Measurements from ENCODE around the gene PAM16.
"Not testable (repeated sequence)": the region's sequence is repeated elsewhere in the genome, so short reads cannot be mapped to it uniquely, and the experiment has no call there.

The PAM16 gene

DNA sequence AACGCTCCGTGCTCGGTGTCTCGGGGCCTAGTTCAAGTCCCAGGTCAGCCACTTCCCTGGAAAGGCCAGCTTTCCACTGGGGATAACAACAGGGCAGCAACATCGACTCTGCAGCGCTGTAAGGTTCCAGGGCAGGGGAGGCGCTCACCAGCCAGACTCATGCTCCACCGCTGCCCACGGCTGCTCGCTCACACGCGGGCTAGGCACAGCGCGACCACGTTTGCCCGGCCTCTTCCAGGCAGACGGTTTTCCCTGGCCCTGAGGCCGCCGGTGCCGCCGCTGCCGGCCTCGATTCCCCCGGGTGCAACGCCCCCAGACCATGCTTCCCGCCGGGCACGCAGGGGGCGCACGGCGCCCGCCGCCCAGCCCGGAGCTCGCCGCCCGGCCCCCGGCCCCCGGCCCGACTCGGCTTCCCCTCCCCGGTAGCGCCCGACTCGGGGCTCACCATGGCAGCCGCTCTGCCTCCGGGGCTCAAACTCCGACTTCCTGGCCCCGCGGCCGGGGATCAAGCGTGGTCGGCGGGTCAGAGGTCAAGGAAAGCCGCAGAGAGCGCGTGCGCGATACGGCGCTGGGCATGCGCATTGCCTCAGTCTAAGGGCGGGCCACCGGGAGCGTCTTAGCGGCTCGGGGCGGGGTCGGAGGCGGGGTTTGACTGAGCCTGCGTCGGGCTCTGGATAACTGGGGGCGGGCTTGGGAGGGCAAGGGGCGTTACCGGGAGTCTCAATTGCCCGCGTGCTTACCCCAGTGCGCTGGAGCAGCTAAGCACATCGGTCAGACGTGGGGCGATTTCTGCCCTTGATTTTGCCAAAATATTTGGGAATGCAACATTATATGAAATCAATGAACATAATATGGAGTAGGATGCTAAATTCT, at the start of gene PAM16:
TSS of gene PAM16 (minus strand) at position 535 of the 873 bp plus-strand sequence. CDS start at position 448, 87 bp downstream.
- no peak for FAIRE-seq

- no peak for FAIRE-seq
Measured at GRCh38 chr16:4399001-4399730, 48.0 kb upstream of the PAM16 start.

DNA sequence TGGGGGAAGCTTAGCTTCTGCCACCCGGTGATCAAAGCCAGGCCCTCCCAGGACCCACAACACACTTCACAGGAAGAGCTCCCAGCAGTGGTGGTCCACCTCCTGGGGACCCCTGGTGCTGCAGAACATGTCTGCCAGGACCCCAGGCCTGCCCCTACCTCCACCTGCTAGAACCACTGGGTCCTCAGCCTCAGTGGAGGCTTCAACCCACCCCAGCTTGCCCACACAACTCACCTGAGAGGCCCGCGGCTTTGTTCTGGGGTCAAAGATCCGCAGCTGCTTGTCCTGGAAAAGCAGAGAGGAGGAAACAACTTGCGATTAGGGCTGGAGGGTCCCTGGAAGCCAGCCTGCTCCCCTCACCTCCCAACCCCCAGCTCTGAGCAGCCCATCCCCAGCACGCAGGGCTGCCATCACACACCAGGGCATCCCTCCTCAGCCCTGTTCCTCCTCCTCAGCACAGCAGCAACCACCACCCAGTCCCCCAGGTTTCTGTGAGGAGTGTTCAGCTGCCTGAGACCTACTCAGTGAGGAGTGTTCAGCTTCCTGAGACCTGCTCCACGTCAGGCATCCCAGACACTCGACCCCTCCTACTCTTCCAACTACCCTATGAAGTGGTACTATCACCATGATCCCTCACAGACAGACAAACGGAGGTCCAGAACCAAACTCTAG, 44.1 kb upstream of the PAM16 start:
- FAIRE-seq: no peak

- not testable (repeated sequence) for FAIRE-seq
Measured at GRCh38 chr16:4393850-4394249, 42.7 kb upstream of the PAM16 start.

DNA sequence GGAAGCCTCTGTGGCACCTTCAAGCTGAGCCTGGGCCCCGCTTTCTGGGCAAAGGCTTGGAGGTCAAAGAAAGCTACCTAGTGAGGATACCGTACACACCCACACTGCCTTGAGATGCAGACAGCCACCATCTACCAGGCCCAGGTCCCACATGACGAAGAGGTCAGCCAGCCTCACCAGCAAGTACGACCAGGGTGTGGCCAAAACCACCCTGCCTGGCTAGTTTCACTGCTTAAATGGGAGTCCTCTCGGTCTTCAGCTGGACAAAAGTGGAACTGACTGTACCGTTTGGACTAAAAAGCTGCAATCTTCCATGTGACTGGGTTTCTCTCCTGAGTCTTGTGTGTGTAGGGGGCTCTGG, 42.1 kb upstream of the PAM16 start:
- FAIRE-seq: no peak

GRCh38 chr16:4392382-4393239, 41.5 kb upstream of the PAM16 start:
- no peak for FAIRE-seq

DNA sequence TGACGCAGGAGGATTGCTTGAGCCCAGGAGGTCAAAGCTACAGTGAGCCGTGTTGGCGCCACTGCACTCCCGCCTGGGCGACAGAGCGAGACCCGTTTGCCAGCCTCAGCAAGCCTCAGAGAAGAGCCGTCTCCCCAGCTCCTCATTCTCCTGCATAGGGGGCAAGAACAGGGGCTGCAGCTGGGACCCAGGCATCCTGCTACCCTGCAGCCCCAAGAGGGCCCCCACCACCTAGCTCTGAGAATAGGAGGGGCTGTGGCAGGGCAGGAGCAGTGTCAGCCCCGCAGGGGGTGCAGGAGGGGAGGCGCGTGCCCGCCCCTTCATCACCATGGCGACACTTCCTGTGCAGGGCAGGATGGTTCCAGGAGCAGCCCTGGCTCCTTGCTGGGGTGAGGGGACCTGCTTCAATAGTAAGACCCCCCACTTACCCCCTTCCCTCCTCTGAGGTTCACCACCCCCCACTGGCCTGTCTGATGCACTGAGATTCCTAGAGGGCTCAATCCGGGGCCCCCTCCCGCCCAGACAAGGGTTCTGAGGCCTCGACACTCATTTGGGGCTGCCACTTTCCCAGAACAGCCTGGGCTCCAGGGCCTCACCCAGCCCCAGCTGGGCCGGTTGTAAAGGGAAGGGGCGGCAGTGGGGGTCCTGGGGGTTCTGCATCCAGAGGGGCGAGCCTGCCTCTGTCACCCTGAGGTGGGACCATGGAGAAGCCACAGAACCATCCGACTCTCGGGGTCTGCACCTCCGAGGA, 40.7 kb upstream of the PAM16 start:
- FAIRE-seq: no peak

DNA sequence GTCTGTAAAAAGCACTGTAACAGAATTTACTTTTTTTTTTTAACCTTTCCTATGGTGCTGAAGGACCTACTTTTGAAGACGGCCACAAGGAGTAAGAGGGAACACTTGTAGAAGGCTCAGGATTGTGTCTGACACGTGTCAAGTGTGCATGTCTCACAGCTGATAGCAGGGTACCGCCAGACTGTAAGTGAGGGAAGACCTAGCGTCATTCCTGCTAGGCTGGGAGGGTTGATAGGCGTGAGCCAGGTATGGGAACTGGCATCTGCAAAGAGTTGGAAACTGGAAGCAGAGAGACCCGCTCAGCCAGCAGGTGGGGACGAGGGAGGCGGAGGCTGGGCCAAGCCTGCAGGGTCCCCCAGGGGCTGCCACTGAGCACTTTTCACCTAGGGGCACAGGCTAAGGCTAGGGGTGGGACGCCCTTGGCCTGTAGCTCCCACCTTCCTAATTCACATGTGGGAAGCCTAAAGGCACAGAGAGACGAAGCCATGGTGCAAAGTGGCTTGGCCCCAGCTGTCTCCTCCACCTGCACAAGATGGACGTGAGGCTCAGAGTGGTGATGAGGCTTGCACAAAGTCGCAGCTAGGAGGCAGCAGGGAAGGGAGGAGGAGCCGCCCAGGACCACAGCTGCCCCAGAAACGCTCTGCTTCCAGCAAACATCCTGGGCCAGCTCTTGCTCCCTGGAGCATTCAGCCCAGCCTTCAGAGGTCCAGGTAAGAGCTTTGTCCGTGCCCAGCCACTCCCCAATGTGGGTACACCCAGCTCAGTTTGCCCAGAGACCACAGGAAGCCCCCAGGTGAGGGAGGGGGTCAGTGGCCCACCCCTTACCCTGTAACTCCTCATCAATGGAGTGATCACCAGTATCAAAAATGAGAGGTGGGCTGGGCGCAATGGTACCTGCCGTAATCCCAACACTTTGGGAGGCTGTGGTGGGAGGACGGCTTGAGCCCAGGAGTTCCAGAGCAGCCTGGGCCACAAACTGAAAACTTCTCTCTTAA, 39.4 kb upstream of the PAM16 start:
- no peak for FAIRE-seq

DNA sequence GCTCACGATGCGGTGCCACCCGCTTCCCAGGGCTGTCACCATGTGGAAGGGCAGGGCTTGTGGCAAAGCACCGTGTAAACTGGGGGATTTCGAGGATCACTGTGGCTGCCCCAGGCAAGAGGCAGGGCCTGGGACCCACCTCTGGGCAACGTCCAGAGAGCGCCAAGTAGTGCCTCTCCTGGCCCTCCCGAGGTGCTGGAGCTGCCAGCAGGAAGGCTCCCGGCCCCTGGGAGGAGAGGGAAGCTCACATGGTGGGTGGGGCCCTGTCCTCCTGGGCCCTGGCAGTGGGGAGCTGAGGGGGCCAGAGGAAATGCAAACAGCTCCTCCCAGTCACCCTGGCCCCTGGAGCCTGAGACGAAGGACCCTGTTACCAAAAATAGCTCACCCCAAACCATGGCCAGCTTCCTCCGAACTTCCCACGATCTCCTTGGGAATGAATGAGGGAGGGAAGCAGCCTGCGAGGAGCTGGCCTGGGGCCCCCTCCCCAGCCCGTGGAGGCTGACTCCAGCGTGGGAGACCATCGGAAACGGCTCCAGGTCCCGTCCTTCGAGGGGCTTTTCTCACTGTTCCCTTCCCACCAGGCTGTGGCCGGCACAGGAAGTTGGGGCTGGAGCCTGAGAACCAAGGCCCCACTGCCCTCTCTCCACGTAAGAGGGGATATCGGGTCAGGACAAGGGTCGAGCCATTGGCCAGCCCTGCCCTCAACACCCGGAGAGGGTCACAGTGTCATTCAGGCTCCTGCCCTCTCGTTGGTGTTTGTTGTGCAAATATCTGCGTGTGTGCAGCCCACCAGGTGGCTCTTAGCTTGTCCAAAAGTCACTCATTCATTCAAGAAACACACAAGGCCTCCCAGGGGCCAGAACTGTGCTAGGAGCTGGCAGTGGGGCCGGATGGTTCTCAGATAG, 38.2 kb upstream of the PAM16 start:
- no peak for FAIRE-seq

DNA sequence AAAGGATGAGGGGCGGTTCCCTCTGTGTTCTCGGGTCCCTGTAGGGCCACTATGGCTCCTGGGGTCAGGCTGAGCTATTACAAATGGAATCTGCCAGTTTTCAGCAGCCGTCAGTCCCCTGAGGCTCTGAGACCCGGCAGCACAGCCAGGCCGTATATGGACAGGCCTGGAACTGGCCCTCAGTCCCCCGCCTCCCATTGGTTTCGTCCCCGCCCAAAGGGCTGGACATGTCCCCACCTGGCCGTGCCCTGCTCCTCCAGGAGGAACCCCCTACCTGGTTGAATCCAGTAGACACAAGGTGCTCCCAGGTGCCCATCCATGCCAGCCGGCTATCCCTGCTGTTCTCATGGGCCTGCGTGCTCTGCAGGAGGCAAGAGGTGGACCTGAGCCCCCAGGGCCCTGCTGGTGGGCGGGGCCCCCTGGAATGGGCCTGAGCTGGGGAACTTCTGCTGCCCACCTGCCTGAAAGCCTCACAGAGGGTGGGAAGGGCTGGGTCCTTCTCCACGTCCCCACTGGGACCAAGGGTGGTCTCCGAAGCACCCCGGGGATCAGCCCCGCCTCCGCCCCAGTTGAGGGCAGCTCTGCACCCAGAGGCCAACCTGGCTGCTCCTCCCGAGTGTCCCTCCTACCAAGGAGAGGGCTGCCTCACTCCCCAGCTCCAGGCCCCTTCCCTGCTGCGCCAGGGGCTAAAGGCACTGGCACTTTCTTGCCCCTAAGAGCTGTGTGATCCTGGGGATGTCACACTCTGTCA, 37.3 kb upstream of the PAM16 start:
- no peak for FAIRE-seq

- no peak for FAIRE-seq
Measured at GRCh38 chr16:4387781-4388180, 36.7 kb upstream of the PAM16 start.

GRCh38 chr16:4386951-4387565, 35.9 kb upstream of the PAM16 start:
- no peak for FAIRE-seq

GRCh38 chr16:4386451-4386805, 35.3 kb upstream of the PAM16 start:
- FAIRE-seq: no peak

GRCh38 chr16:4385789-4386450, 34.8 kb upstream of the PAM16 start:
- FAIRE-seq: no peak

GRCh38 chr16:4385066-4385788, 34.1 kb upstream of the PAM16 start:
- no peak for FAIRE-seq

- no peak for FAIRE-seq
Measured at GRCh38 chr16:4384509-4384942, 33.4 kb upstream of the PAM16 start.
